Measurements from ENCODE around the gene RFWD3.
"Not testable (repeated sequence)": the region's sequence is repeated elsewhere in the genome, so short reads cannot be mapped to it uniquely, and the experiment has no call there.

RFWD3 gene

GRCh38 chr16:74661064-74661463 lies 5.6 kb downstream of the RFWD3 start:
- no peak for DNase-seq (ENCODE audit: low read depth in 3 of 3)

GRCh38 chr16:74660383-74660782 lies 6.3 kb downstream of the RFWD3 start:
- DNase-seq (ENCODE audit: low read depth in 3 of 3), result no peak

- no peak for DNase-seq (ENCODE audit: low read depth in 3 of 3)
Measured at GRCh38 chr16:74659041-74659440, 7.6 kb downstream of the RFWD3 start.

GRCh38 chr16:74657870-74658642 lies 8.6 kb downstream of the RFWD3 start:
- no peak for DNase-seq (ENCODE audit: low read depth in 3 of 3)

- no peak for DNase-seq (ENCODE audit: low read depth in 3 of 3)
Measured at GRCh38 chr16:74654536-74655050, 12.1 kb downstream of the RFWD3 start.

- DNase-seq (ENCODE audit: low read depth in 3 of 3), result not testable (repeated sequence)
Measured at GRCh38 chr16:74652883-74653282, 13.8 kb downstream of the RFWD3 start.

GRCh38 chr16:74652249-74652648 lies 14.4 kb downstream of the RFWD3 start:
- DNase-seq (ENCODE audit: low read depth in 3 of 3), result no peak

- DNase-seq (ENCODE audit: low read depth in 3 of 3), result no peak
Measured at GRCh38 chr16:74651841-74652240, 14.8 kb downstream of the RFWD3 start.

- no peak for DNase-seq (ENCODE audit: low read depth in 3 of 3)
Measured at GRCh38 chr16:74650966-74651567, 15.6 kb downstream of the RFWD3 start.

GRCh38 chr16:74649839-74650504 lies 16.7 kb downstream of the RFWD3 start:
- DNase-seq (ENCODE audit: low read depth in 3 of 3), result no peak

- DNase-seq (ENCODE audit: low read depth in 3 of 3), result no peak
Measured at GRCh38 chr16:74641969-74642368, 24.7 kb downstream of the RFWD3 start.

GRCh38 chr16:74637742-74638453 lies 28.8 kb downstream of the RFWD3 start:
- no peak for DNase-seq (ENCODE audit: low read depth in 3 of 3)

GRCh38 chr16:74635303-74635702 lies 31.4 kb downstream of the RFWD3 start:
- DNase-seq (ENCODE audit: low read depth in 3 of 3), result no peak

- no peak for DNase-seq (ENCODE audit: low read depth in 3 of 3)
Measured at GRCh38 chr16:74633686-74634085, 33.0 kb downstream of the RFWD3 start.

GRCh38 chr16:74627506-74628220 lies 39.0 kb downstream of the RFWD3 start:
- DNase-seq (ENCODE audit: low read depth in 3 of 3), result no peak

GRCh38 chr16:74626741-74627416 lies 39.8 kb downstream of the RFWD3 start:
- no peak for DNase-seq (ENCODE audit: low read depth in 3 of 3)

- DNase-seq (ENCODE audit: low read depth in 3 of 3), result no peak
Measured at GRCh38 chr16:74625500-74626350, 41.0 kb downstream of the RFWD3 start.

- DNase-seq (ENCODE audit: low read depth in 3 of 3), result no peak
Measured at GRCh38 chr16:74623839-74624235, 42.8 kb downstream of the RFWD3 start.

- no peak for DNase-seq (ENCODE audit: low read depth in 3 of 3)
Measured at GRCh38 chr16:74623214-74623838, 43.4 kb downstream of the RFWD3 start.
